ENCODE data around the gene SPATS2.

Gene SPATS2

GRCh38 chr12:49456131-49456679, 88.9 kb downstream of the SPATS2 start:
- 0 out of 2 replicates have a peak, but pooled peaks cover 5% of the 10 kb centered on the region for H3K36me3 ChIP-seq (ENCODE audit: low read length)
- no peaks in the 10 kb centered on the region for H3K9me3 ChIP-seq (ENCODE audit: insufficient read depth, low read length)
- H3K4me2 ChIP-seq (ENCODE audit: low read depth, low read length, poor library complexity, severe bottlenecking), result no peak overlapping the region
- no peaks in the 10 kb centered on the region for H3K9me2 ChIP-seq (replicated peaks; ENCODE audit: insufficient read depth, low read length)
- no peak overlapping the region for H3K9ac ChIP-seq (ENCODE audit: low read length)
- H3F3A ChIP-seq (ENCODE audit: insufficient read depth), result 0 out of 2 replicates have a peak, but pooled peaks cover 4% of the 10 kb centered on the region
- H2AFZ ChIP-seq (ENCODE audit: low read depth, low read length, severe bottlenecking), result no peak overlapping the region
- H3K4me3 ChIP-seq (ENCODE audit: insufficient read depth, low read length, poor library complexity, severe bottlenecking), result no peak overlapping the region
- no peaks in the 10 kb centered on the region for H3K27me3 ChIP-seq (ENCODE audit: low read length)
- no peaks in the 10 kb centered on the region for H4K20me1 ChIP-seq (ENCODE audit: low read depth, low read length)
- TF ChIP-seq CTCF (IDR thresholded peaks at IDR 0.05; ENCODE audit: insufficient read depth, low read length, poor library complexity, severe bottlenecking) (no peak), EZH2phosphoT487 (conservative IDR thresholded peaks at IDR 0.05; ENCODE audit: low read length) (no peak)
- no peak overlapping the region for H3K27ac ChIP-seq (ENCODE audit: low read depth, low read length)
- H3K79me2 ChIP-seq (ENCODE audit: insufficient read depth, low read length), result peaks cover 30% of the 10 kb centered on the region; the same call in 1 of the 2 replicates

- Histone ChIP-seq H4K20me1 (ENCODE audit: low read depth, low read length) (no peaks in the 10 kb centered on the region), H3F3A (ENCODE audit: insufficient read depth) (0 out of 2 replicates have a peak, but pooled peaks cover 4% of the 10 kb centered on the region), H3K4me3 (ENCODE audit: insufficient read depth, low read length, poor library complexity, severe bottlenecking) (no peak overlapping the region), H3K36me3 (ENCODE audit: low read length) (peaks cover 11% of the 10 kb centered on the region; the same call in 1 of the 2 replicates), H3K27me3 (ENCODE audit: low read length) (no peaks in the 10 kb centered on the region), H3K4me2 (ENCODE audit: low read depth, low read length, poor library complexity, severe bottlenecking) (no peak overlapping the region), H3K9me2 (replicated peaks; ENCODE audit: insufficient read depth, low read length) (no peaks in the 10 kb centered on the region), H2AFZ (ENCODE audit: low read depth, low read length, severe bottlenecking) (no peak overlapping the region), H3K27ac (ENCODE audit: low read depth, low read length) (no peak overlapping the region), H3K9ac (ENCODE audit: low read length) (no peak overlapping the region), H3K9me3 (ENCODE audit: insufficient read depth, low read length) (no peaks in the 10 kb centered on the region), H3K79me2 (ENCODE audit: insufficient read depth, low read length) (0 out of 2 replicates have a peak, but pooled peaks cover 24% of the 10 kb centered on the region)
- no peak for TF ChIP-seq CTCF (IDR thresholded peaks at IDR 0.05; ENCODE audit: insufficient read depth, low read length, poor library complexity, severe bottlenecking)
- no peak for TF ChIP-seq EZH2phosphoT487 (conservative IDR thresholded peaks at IDR 0.05; ENCODE audit: low read length)
Observed at GRCh38 chr12:49458816-49459215, 91.6 kb downstream of the SPATS2 start.

GRCh38 chr12:49461221-49461620, 94.0 kb downstream of the SPATS2 start:
- TF ChIP-seq EZH2phosphoT487 (conservative IDR thresholded peaks at IDR 0.05; ENCODE audit: low read length) (no peak), CTCF (IDR thresholded peaks at IDR 0.05; ENCODE audit: insufficient read depth, low read length, poor library complexity, severe bottlenecking) (no peak)
- Histone ChIP-seq H3K9ac (ENCODE audit: low read length) (no peak overlapping the region), H3K79me2 (ENCODE audit: insufficient read depth, low read length) (0 out of 2 replicates have a peak, but pooled peaks cover 9% of the 10 kb centered on the region), H3K4me2 (ENCODE audit: low read depth, low read length, poor library complexity, severe bottlenecking) (no peak overlapping the region), H3K9me2 (replicated peaks; ENCODE audit: insufficient read depth, low read length) (no peaks in the 10 kb centered on the region), H3K36me3 (ENCODE audit: low read length) (peaks cover 17% of the 10 kb centered on the region; the same call in 1 of the 2 replicates), H3K27ac (ENCODE audit: low read depth, low read length) (no peak overlapping the region), H3K9me3 (ENCODE audit: insufficient read depth, low read length) (no peaks in the 10 kb centered on the region), H3F3A (ENCODE audit: insufficient read depth) (0 out of 2 replicates have a peak, but pooled peaks cover 4% of the 10 kb centered on the region), H2AFZ (ENCODE audit: low read depth, low read length, severe bottlenecking) (no peak overlapping the region), H3K4me3 (ENCODE audit: insufficient read depth, low read length, poor library complexity, severe bottlenecking) (no peak overlapping the region), H4K20me1 (ENCODE audit: low read depth, low read length) (no peaks in the 10 kb centered on the region), H3K27me3 (ENCODE audit: low read length) (no peaks in the 10 kb centered on the region)

Measured in SU-DHL-6 (cell line).